Parathyroid adenoma (tissue), 2 donors: ENCODE measurements around the gene GALNT15.

ENCODE experiments used
- H2AFZ ChIP-seq: fragments of 300-600 bp; sonication (generic); one replicate; pipeline ENCODE4 v1.7.0; 2017; ENCODE audit warnings: antibody characterized with exemption, mild to moderate bottlenecking
- H3K27ac ChIP-seq: fragments of 300-600 bp; sonication (generic); one replicate; pipeline ENCODE4 v1.7.0; 2017
- H3K27me3 ChIP-seq: fragments of 300-600 bp; sonication (generic); one replicate; pipeline ENCODE4 v1.7.0; 2017; ENCODE audit warnings: low read length; ENCODE audit not compliant: control insufficient read depth, insufficient read depth
- H3K36me3 ChIP-seq: fragments of 300-600 bp; sonication (generic); one replicate; pipeline ENCODE4 v1.7.0; 2017; ENCODE audit warnings: low read length; ENCODE audit not compliant: control insufficient read depth, insufficient read depth
- H3K4me1 ChIP-seq: fragments of 300-600 bp; sonication (generic); one replicate; pipeline ENCODE4 v1.7.0; 2017; ENCODE audit warnings: control low read depth
- H3K4me2 ChIP-seq: fragments of 300-600 bp; sonication (generic); one replicate; pipeline ENCODE4 v1.7.0; 2017; ENCODE audit warnings: low read length
- H3K4me3 ChIP-seq: fragments of 300-600 bp; sonication (generic); one replicate; pipeline ENCODE4 v1.7.0; 2017; ENCODE audit warnings: low read depth, low read length
- H3K79me2 ChIP-seq: fragments of 300-600 bp; sonication (generic); one replicate; pipeline ENCODE4 v1.7.0; 2017; ENCODE audit warnings: control low read depth
- H3K9ac ChIP-seq: fragments of 300-600 bp; sonication (generic); one replicate; pipeline ENCODE4 v1.7.0; 2017; ENCODE audit warnings: mild to moderate bottlenecking
- H3K9me3 ChIP-seq: fragments of 300-600 bp; sonication (generic); one replicate; pipeline ENCODE4 v1.7.0; 2017; ENCODE audit warnings: low read length; ENCODE audit not compliant: control insufficient read depth
- CTCF ChIP-seq: fragments of 300-600 bp; sonication (generic); IDR thresholded peaks from one replicate; pipeline ENCODE4 v1.7.0; 2017; ENCODE audit warnings: antibody characterized with exemption, mild to moderate bottlenecking
- donor health status: primary hyperparathyroidism.

GALNT15 gene

GRCh38 chr3:16248556-16248955, 74.1 kb downstream of the GALNT15 start:
- TF ChIP-seq CTCF, result no peak
- Histone ChIP-seq H3K4me1 (no peaks in the 10 kb centered on the region), H3K36me3 (no peaks in the 10 kb centered on the region), H3K4me3 (no peak overlapping the region), H3K27me3 (no peaks in the 10 kb centered on the region), H2AFZ (no peak overlapping the region), H3K79me2 (no peaks in the 10 kb centered on the region), H3K4me2 (no peak overlapping the region), H3K27ac (no peak overlapping the region), H3K9ac (no peak overlapping the region), H3K9me3 (no peaks in the 10 kb centered on the region)

- H3K4me1 ChIP-seq, result no peaks in the 10 kb centered on the region
- no peaks in the 10 kb centered on the region for H3K9me3 ChIP-seq
- H3K4me3 ChIP-seq, result no peak overlapping the region
- no peaks in the 10 kb centered on the region for H3K36me3 ChIP-seq
- H2AFZ ChIP-seq, result no peak overlapping the region
- H3K9ac ChIP-seq, result no peak overlapping the region
- no peaks in the 10 kb centered on the region for H3K27me3 ChIP-seq
- no peaks in the 10 kb centered on the region for H3K79me2 ChIP-seq
- H3K4me2 ChIP-seq, result no peak overlapping the region
- TF ChIP-seq CTCF, result no peak
- H3K27ac ChIP-seq, result no peak overlapping the region
Measured at GRCh38 chr3:16249336-16249735, 74.9 kb downstream of the GALNT15 start.

- H2AFZ ChIP-seq, result no peak overlapping the region
- H3K27ac ChIP-seq, result no peak overlapping the region
- H3K4me1 ChIP-seq, result no peaks in the 10 kb centered on the region
- H3K36me3 ChIP-seq, result no peaks in the 10 kb centered on the region
- no peak for TF ChIP-seq CTCF
- H3K27me3 ChIP-seq, result no peaks in the 10 kb centered on the region
- H3K4me2 ChIP-seq, result no peak overlapping the region
- no peak overlapping the region for H3K9ac ChIP-seq
- no peaks in the 10 kb centered on the region for H3K79me2 ChIP-seq
- H3K4me3 ChIP-seq, result no peak overlapping the region
- no peaks in the 10 kb centered on the region for H3K9me3 ChIP-seq
Measured at GRCh38 chr3:16249886-16250285, 75.4 kb downstream of the GALNT15 start.

- no peaks in the 10 kb centered on the region for H3K9me3 ChIP-seq
- H3K27me3 ChIP-seq, result no peaks in the 10 kb centered on the region
- H3K9ac ChIP-seq, result no peak overlapping the region
- no peak overlapping the region for H2AFZ ChIP-seq
- H3K27ac ChIP-seq, result no peak overlapping the region
- H3K36me3 ChIP-seq, result no peaks in the 10 kb centered on the region
- no peaks in the 10 kb centered on the region for H3K79me2 ChIP-seq
- no peak overlapping the region for H3K4me3 ChIP-seq
- no peaks in the 10 kb centered on the region for H3K4me1 ChIP-seq
- no peak overlapping the region for H3K4me2 ChIP-seq
- TF ChIP-seq CTCF, result no peak
Measured at GRCh38 chr3:16251316-16252085, 77.0 kb downstream of the GALNT15 start.
